DMS153 treated with DMSO at 0.1 percent for 48 hours (cell line): ENCODE measurements around the gene TRAM2.
A peak's percentile ranks its signal among the peaks of the same experiment; 100 is the strongest.

Experiments used
- DNase-seq: peaks from one replicate; lab custom pipeline; 2025; ENCODE audit not compliant: unreplicated experiment; lab: John Stamatoyannopoulos, UW

TRAM2 gene, protein sequence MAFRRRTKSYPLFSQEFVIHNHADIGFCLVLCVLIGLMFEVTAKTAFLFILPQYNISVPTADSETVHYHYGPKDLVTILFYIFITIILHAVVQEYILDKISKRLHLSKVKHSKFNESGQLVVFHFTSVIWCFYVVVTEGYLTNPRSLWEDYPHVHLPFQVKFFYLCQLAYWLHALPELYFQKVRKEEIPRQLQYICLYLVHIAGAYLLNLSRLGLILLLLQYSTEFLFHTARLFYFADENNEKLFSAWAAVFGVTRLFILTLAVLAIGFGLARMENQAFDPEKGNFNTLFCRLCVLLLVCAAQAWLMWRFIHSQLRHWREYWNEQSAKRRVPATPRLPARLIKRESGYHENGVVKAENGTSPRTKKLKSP

DNA sequence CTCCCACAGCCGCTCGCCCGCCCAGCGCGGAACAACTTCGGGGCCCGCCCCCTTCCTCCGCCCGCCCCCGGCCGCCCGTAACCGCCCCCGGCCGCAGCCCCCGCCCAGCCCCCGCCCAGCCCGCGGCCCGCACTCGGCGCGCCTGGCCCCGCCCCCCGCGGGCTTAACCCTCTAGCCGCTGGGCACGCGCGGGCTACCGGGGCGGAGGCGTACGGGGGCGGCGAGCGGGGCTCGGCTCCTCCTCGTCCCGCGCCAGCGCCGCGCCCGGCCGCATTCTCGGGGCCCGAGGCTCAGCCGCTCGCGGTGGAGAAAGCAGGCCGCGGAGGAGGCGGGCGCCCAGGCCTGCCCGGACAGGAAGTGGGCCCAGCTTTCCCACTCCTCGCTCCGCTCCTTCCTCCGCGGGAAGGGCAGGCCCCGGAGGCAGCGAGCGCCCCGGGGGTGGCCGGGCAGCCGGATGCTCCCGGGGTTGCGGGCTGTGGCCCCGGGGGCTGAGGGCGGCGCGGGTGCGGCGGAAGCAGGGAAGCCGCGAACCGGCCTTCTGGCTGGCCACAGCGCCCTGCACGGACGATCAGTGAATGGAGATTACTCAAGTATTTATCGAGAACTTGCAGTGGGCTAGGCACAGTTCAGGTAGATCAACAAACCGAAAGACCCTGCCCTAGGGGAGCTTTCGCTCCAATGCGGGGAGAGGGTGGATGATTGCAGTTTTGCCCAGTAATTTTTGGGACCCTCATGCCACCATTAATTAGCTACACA is at the start of gene TRAM2:
Gene TRAM2, minus strand, starts transcription at position 39 of the 756 bp plus-strand sequence. CDS start 145 bp downstream, outside the sequence.
- DNase-seq, result peak; percentile 73

DNA sequence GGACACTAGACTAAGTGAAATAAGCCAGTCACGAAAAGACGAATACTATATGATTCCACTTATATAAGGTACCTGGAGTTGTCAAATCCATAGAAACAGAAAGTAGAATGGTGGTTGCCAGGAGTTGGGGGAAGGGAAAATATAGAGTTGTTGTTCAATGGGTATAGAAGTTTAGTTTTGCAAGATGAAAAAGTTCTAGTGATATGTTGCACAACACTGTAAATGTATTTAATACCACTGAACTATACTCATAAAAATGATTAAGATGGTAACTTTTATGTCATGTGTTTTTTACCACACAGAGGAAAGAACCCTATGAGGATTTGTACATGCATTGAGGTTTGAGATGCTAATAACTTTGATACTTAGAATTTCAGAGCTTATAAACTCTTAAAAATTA is 46.0 kb upstream of the TRAM2 start:
- DNase-seq, result no peak

DNA sequence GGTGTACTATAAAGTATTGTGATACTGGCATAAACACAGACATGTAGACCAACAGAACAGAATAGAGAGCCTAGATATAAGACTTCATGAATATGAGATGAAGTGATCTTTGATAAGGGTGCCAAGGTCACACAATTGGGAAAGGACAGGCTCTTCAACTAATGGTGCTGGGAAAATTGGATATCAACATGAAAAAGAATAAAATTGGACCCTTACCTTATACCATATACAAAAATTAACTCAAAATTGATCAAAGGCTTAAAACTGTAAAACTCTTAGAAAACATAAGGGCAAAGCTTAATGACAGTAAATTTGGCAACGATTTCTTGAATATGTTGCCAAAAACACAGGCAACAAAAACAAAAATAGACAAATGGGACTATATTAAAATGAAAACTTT is 44.8 kb upstream of the TRAM2 start:
- DNase-seq, result no peak

DNA sequence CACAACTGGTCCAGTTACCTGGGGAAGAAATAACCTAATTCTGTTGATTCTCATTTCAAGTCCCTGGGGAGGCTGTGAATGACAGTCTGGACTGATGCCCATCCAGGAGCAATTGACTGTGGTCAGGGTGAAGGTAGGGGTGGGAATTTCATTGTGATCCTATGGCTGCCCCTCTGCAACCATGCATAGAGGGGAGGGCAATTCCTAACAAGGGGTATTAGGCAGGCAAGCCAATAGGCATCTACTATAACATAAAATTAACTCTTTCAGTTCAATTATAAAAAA is 44.0 kb upstream of the TRAM2 start:
- no peak for DNase-seq

DNA sequence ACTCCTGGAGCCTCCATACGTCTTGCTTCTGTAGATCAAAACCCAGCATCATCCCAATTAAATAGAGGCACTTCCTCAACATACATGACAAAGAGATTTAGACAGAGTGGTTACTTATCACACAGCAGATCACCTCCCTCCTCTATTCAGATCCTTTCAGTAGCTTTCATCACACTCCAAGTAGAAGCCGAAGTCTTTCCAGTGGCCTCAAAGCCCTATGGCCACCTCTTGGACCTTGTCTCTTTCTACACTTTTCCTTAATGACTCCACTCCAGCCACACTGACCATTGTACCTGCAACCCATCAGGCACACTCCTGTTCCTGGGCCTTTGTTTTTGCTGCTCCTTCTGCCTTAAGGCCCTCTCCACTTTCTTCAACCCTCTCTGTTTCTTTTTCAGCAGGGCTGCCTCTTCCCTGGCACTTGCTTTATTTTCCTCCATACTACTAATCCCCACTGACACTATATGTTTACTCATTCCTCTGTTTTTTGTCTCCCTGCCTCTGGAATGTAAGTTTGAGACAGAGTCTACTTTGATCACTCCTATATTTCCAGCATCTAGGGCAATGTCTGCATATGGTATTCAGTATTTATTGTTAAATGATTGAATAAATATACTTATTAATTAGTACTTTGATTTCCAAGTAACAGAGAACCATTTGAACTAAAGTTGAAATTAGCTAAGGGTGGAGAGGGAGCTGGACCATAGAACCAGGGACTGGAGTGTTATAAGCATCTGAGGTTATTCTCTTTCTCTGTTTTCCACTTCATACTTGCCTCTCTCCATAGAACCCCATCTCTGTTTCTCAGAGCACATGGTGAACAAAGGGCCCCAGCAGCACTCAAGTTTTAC is 43.4 kb upstream of the TRAM2 start:
- DNase-seq, result peak; percentile 4

DNA sequence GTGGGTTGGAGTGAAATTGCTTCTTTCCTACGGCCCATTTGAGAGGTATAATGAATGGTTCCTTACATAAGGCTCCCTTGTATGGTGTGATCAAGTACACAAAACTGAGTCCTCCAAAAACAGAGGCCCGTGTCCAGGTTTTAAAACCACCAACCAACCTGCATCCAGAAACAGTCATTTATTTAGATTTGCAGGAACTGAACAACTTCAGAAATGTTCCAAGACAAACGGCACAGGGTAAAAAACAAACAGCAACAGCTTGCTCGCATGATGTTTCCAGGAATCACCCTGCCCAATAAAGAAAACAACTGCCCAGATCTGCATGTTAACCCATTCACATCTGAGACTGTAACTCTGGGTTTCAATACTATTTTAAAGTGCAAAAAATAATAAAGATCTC is 40.2 kb upstream of the TRAM2 start:
- DNase-seq, result no peak

DNA sequence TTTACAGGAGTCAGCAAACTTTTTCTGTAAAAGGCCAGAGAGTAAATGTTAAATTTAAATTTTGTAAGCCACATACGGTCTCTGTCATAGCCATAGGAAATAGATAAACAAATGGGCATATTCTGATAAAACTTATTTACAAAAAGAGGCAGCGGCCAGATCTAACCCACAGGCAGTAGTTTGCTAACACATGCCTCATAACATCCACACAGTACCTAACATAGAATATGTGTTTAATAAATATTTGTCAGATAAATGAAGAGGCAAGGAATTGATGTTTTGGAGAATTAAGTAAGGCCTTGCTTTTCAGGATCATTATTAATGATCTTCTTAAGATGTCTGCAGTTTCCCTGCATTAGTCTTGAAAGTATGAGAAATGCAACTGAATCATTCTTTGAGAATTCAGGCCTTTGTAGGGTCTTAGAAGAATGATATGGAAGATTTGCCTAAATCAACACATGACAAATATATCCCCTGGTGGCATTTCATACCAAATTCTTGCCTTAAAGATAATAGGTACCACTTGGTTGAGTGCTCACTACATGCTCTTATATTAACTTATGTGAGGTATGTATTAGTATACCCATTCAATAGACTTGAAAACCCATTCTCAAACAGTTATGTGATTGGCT is 39.3 kb upstream of the TRAM2 start:
- DNase-seq, result no peak

DNA sequence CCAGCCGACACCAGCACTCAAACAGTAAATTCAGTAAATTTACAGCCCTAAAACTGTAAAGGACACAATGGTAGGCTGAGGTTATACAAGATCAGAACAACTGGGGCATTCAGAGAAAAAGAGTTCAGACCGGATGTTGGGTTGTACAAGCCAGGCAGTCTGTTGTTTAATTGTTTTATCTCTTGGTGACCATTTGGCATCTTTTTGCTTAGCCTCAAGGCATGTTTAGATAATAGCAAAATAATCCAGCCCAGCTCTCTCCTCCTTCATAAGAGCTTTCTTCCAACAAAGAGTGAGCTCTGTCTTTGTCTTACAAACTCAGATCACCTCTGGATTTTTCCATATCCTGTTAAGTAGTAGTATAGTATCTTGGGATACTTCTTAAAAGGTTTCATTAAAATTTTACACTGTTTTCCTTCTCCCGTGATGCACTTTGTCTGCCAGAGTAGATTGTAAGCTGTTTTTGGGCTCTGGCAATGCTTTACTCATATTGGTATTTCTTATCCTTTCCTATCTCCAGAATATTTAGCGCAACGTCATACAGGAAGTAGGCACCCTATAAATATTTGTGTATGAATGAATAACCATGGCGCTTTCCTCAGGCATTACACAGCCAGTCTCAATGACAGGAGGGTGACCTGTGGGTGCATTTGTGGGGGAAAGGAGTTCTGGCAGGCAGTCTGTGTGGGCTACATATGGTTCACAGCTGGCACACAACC is 35.6 kb upstream of the TRAM2 start:
- peak; percentile 10 for DNase-seq

DNA sequence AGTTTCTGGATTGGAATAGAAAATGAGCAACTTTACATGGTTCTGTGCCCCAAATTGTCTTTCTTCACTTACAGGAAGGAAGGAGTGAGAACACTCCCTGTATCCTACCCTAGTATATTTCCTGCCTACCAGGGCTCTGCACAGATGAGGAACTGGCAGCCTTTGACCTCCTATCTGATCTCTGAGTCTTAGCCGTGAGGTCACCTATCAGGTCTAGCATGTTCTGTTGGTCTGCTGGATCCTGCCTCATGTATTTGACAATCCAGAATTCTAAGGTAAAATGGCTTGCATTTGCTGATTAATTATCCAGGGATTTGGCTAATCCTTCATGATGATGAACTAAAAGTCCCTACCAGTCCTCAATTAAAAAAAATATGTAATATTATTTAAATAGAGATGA is 35.0 kb upstream of the TRAM2 start:
- DNase-seq, result no peak

DNA sequence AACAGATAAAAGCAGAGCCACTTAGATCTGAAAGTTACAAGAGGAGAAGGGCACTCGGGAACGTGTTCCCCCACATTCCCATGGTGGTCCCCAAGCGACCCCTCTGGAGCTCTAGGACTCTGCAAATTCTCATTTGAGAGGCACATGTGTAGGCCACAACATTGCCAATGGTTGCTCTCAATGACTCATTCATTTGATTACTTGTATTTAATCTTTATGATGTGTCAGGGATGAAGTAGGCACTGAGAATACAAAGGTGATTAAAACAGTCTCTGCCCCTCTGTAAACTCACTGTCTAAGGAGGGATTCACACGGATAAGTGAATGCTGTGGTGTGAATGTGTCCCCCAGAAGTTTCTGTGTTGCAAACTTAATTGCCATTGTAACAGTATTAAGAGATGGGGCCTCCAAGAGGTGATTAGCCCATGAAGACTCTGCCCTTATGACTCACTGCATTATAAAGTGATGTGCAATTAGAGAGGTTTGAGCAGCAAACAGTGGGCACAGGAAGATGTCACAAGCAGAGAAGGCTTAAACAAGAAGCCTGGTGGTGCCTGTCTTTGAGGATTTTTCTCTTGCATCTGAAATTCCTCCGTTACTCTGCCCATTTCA is 34.0 kb upstream of the TRAM2 start:
- DNase-seq, result no peak

DNA sequence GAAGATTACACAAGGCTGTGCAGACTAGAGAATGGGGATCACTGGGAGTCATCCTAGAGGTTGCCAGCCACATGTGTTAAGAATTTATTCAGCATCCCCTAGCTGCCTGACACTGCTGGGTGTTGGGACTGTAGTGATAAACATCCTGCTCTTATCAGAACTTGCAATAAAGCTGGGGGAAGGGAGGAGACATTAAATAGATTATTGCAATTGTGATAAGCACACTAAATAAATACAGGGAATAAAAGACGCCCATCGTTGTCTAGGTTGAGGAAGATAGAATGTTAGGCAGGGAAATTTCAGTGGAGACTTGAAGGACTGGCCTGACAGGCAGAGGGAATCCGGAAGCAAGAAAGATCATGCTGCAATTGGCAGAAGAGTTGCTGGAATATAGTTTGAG is 33.2 kb upstream of the TRAM2 start:
- DNase-seq, result no peak

DNA sequence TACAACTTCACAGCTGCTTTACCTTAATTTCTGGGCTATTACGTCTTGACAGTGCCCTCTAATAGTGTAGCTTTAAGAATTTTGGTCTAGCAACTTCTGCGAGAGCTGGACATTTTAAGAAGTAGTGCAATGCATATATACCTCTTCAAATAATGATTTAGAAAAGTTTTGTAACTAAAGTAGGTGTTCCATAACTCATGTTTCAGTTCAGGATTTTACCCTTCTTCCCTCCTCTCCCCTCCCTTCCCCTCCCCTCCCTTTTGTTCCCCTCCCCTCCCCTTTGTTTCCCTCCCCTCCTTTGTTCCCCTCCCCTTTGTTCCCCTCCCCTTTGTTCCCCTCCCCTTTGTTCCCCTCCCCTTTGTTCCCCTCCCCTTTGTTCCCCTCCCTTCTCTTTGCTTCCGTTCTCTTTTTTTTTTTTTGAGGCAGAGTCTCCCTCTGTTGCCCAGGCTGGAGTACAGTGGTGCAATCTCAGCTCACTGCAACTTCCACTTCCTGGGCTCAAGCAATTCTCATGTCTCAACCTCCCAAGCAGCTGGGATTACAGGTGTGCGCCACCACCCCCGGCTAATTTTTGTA is 28.8 kb upstream of the TRAM2 start:
- DNase-seq, result no peak

DNA sequence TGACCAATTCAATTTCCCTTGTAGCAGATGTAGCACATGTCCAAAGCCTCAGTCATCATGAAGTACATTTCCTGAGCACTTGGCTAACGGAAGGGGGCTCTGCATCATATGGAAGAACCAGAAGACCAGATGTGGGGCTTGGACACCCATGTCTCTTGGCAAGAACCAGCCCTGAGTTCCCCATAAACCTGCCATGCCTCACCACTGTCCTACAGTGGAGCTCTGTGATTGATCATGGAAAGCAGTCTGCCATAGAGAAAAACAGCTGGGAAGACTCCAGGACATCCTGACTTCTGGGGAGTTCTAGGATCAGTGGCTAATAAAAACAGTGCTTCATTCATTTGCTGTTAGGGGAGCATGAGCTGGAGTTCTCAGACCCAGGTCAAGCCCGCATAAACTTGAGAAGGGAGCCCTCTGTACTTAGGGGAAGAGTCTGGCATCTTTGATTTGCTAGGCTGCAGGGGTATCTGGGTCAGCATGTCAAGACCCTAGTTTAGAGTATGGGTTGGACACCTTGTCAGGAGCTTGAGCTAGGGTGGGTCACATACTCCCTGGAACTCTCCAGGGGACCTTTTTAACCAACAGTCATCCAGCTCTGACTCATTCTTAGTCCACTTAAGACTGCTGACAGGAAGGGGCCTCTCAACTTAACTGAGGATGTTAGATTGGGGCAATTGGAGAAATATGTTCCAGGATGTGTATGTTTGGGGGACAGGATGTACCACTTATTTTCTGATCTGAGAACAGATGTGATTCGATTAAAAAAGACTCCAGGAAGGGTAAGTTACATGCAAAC is 26.3 kb upstream of the TRAM2 start:
- DNase-seq, result no peak

DNA sequence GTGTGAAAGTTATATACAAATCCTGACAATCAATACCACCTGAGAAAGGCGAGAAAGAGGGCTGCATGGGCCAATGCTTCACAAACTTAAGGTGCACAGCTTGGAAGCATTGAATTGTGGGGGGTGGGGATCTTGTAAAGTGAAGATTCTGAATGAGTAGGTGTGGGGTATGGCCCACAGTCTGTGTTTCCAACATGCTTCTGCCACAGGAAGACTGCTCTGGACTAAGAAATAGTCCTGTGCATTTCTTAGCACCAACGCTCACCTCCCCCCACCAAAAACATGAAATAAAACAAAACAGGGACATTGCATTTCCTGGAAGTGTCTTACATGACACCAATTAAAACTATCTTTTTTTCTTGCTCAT is 21.9 kb upstream of the TRAM2 start:
- DNase-seq, result no peak

DNA sequence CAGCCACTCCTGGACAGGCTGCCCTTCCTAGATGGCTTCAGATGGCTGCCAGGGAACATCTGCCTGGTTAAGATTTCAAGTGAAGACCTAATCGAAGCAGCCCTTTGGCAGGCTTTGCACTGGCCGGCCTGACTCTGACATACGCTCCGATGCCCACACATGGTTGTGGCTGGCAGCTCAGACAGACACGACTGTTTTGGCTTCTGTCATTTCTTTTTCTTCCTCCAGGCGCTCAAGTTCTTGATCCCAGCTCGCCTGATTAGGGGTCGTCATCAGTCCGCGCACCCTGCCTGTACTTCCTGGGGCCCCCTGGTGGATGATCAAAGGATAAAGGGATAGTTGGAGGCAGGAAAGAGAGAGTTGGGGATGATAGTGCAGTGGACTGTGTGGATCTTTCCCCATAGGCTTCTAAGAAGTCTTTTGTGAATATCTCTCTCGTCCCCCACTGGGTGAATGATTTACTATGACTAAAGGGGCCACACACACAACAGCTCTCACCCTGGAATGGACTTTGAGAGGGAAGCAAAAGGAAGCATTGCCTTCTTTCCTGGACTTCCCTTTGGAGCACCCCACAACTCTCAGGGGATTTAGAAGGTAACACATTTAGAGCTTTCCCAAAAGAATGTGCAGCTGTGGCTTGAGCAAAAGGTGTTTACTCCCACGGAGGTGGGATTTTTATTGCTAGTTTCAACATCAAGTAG is 21.4 kb upstream of the TRAM2 start:
- DNase-seq, result no peak

DNA sequence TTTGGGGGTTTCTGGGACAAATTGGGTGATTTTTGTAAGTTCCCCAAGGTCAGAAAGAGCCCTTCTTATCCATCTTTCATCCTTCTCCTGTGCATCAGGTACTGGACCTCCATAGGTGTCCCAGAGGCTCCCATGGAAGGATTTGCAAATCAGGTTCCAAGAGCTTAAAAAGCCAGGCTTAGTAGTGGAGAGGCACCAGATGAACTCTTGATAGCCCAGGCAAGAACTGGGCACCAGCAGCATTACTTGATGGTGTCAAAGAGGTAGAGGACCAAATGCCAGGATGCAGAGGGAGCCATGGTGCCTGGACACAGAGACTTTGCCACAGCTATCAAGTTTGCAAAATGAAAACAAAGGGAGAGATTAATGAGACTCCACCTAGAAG is 20.9 kb upstream of the TRAM2 start:
- DNase-seq, result no peak

DNA sequence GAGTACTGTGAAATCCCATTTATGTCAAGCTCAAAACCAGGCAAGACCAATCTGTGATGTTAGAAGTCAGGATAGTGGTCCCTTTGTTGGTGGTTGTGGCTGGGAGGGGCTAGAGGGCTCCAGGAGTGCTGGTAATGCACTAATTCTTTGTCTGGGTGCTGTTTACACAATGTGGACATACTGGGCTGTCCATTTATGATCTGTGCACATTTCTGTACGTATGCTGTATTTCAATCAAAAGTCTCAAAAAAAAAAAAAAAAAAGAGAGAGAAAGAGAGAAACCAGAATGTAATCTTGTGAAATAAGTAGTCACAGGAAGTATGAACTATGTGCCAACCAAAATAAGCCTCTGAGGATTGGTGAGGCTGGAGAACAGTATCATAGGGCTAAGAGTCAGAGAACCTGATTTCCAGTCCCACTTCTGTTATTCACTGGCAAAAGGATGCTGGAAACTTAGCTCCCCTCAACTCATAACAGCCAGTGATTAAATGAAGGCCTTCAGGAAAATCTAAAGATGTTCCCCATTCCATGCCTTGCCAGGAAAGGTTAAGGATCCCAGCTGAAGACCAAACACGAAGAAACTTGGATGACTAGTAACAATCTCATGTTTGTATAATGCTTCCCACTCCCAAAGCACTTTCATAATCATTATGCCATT is 19.6 kb upstream of the TRAM2 start:
- DNase-seq, result no peak

DNA sequence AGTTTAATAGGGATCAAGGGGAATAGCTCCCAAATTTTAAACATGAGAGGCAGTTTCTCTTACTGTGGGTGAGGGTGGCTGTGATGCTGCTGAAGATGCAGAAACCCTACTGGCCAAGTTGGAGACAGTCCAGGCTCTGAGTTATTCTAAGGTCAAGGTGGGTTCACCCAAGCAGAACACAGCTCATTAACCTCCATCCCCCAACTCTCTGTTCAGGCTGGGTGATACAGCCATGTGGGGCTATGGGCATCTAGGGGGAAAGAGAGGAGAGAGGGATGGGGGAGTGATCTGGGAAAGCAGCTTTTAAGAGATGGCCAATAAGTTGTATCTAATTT is 18.9 kb upstream of the TRAM2 start:
- no peak for DNase-seq
